Measurements from ENCODE around the gene OSBPL9. TPM values are rescaled to one million over a fixed set of nuclear protein-coding genes. Genes with fewer than 3 reads are reported as not detected.
"Not testable (repeated sequence)": the region's sequence is repeated elsewhere in the genome, so short reads cannot be mapped to it uniquely, and the experiment has no call there.

Gene OSBPL9
- total RNA-seq, 1 donor from 2014 or later: 50.3 TPM

DNA sequence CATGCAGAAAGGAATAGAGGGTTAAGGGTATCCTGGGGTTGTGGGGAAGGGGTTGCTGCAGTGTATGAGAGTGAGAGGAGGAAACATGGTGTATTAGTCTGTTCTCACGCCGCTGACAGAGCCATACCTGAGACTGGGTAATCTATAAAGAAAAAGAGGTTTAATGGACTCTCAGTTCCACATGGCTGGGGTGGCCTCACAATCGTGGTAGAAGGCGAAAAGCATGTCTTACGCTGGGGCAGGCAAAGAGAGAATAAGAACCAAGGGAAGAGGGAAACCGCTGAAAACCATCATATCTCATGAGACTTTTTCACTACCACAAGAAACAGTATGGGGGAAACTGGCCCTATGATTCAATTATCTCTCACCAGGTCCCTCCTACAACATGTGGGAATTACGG is 17.7 kb downstream of the OSBPL9 start:
- intact Hi-C loops (cut with micrococcal nuclease): no loop called here

DNA sequence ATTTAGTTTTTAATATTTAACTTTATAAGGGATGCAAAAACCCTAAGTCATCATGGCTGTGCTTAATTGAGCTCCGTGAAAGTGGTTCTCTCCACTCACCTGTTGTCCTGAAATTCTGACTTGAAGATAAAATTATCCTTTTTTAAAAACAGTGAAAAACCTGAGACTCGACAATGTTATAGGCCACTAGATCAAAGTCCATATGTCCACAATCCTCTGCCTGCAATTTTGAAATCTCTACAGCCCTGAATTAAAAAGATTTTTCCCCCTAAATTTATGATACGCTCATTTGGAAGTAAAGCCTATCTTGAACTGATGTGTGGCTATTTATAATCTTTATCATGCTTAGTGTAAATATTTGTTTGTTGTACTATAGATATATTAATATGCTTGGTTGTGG is 18.7 kb downstream of the OSBPL9 start:
- intact Hi-C loops (cut with micrococcal nuclease): no loop called here

DNA sequence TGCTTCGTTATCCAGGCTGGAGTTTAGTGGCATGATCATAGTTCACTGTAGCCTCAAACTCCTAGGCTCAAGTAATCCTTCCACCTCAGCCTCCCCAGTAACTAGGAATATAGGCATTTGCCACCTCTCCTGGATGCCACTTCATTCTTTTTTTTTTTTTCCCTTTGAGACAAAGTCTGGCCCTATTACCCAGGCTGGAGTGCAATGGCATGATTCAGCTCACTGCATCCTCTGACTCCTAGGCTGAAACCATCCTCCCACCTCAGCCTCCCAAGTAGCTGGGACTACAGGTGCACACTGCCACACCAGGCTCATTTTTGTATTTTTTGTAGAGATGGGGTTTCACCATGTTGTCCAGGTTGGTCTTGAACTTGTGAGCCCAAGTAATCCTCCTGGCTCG is 19.3 kb downstream of the OSBPL9 start:
- intact Hi-C loops (cut with micrococcal nuclease): no loop called here

DNA sequence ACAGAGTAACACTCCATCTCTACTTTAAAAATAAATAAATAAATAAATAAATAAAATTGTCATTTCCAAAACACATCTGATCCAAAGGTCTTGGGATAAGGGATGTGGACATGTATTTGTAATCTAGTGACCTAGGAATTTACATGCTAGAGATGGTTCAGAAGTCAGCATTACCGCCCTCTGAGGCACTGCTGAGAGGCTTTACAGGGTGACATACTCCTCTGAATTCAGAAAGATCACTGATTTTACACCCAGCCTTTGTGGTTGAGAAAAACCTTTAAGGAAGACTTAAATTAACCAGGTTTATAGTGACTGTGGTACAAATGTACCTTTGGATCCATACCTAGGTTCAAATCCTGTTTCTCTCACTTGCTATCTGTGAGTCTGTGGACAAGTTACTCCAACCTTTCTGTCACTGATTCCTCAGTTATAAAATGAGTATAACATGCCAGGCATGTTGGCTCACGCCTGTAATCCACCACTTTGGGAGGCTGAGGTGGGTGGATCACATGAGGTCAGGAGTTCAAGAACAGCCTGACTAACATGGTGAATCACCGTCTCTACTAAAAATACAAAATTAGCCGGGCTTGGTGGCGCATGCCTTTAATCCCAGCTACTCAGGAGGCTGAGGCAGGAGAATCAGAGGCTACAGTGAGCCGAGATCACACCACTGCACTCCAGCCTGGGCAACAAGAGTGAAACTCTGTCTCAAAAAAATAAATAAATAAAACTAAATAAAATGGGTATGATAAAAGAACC is 20.1 kb downstream of the OSBPL9 start:
- intact Hi-C loops (cut with micrococcal nuclease): no loop called here

DNA sequence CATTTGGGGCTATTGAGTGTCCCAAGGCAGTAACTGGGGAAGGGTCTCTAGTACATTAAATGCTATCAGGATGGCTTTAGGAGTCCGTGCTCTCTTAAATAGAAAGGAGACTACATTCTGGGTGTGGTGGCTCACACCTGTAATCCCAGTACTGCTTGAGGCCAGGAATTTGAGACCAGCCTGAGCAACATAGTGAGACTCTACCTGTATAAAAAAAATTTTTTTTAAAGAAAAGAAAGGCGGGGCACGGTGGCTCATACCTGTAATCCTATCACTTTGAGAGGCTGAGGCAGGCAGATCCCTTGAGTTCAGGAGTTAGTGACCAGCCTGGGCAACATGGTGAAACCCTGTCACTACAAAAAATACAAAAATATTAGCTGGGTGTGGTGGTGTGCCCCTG is 21.5 kb downstream of the OSBPL9 start:
- intact Hi-C loops (cut with micrococcal nuclease): no loop called here

DNA sequence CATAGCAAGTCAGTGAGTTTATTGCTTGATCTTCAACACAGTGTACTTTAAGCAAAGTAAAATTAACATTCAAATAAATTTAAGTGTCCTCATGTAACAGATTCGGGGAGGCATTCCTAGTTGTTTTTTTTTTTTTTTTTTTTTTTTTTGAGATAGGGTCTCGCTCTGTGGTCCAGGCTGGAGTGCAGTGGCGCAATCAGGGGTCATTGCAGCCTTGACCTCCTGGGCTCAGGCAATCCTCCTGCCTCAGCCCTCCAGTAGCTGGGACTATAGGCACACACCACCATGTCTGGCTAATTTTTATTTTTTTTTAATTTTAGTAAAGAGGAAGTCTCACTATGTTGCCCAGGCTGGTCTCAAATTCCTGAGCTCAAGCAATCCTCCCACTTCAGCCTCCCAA is 22.8 kb downstream of the OSBPL9 start:
- intact Hi-C loops (cut with micrococcal nuclease): no loop called here

DNA sequence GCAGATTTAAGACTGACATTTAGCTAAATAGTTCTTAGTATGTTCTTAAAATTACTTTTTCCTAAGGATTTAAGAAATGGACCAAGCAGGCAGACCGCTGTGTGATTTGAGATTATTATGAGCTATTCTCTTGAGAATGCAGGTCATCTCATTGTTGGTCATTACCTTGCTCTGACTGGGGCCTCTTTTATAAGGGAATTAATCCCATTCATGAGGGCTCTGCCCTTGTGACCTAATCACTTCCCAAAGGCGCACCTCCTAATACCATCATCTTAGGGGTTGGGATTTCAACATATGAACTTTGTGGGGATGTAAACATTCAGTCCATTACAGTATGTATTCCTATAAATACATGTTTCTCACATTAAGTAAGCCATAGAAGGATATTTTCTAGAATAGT is 24.2 kb downstream of the OSBPL9 start:
- intact Hi-C loops (cut with micrococcal nuclease): no loop called here

DNA sequence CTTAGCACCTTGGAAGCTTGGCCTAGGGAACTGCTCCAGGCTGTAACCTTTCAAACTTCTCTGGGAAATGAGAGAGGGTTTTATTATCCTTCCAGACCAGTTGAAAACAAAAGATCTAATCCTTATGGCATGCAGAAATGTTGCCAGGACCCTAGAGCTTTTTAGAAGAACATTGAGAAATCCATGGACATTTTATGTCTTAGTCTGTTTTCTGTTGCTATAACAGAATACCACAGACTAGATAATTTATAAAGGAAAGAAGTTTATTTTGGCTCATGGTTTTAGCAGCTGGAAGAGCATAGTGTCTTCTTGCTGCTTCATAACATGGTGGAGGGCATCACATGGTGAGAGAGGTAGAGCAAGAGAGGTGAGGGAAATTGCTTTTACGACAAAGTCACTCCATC is 25.8 kb downstream of the OSBPL9 start:
- intact Hi-C loops (cut with micrococcal nuclease): no loop called here

DNA sequence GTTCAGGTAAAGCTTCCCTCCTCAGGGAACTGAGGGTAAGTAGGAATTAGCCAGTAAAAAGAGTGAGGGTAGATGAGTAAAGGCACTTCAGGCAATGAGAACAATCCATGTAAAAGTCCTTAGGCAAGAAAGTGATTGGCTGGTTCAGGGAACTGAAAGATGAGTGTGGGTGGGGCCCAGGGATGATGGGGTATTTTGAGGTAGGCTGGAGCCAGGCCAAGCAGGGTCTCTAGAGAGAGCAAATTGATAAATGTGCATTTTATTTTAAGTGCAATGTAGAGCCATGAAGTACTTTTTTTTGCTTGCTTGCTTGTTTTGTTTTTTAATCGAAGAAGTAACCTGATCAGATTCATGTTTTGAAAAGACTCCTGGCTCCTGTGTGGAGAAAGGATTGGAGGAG is 26.5 kb downstream of the OSBPL9 start:
- intact Hi-C loops (cut with micrococcal nuclease): no loop called here

DNA sequence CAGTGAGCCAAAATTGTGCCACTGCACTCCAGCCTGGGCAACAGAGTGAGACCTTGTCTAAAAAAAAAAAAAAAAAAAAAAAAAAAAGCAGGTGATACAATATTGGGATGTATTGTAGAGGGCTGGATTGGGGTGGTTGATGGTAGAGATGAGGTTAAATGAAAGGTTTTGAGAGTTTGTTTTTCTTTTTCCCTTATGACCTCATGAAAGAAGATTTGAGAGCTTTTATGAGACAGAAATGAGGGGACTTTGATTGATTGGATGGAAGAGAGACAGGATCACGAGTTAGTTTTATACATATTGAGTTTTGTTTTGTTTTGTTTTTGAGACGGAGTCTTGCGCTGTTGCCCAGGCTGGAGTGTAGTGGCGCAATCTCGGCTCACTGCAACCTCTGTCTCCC is 27.1 kb downstream of the OSBPL9 start:
- intact Hi-C loops (cut with micrococcal nuclease): no loop called here

DNA sequence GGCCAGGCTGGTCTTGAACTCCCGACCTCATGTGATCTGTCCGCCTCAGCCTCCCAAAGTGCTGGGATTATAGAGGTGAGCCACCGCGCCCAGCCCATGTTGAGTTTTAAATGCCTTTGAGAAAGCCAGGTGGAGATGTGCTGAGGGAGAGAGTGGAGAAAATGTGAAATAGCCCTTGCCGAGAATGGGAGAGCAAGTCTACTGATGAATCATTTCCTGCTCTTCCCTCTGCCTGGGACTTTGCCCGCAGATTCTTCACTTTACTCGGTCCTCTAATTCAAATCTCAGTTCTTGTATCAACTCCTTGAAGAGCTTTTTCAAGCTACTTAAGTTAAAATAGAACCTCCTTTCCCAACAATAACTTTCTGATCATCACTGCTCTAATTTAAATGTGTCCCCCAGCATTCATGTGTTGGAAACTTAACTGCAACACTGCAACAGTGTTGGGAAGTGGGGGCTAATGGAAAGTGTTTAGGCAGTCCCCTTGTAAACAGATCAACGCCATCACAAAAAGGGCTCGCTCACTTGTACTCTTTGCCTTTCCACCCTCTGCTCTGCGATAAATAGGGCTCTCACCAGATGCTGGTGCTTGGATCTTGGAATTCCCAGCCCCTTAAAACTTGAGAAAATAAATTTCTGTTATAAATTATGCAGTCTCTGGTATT is 27.8 kb downstream of the OSBPL9 start:
- intact Hi-C loops (cut with micrococcal nuclease): no loop called here

DNA sequence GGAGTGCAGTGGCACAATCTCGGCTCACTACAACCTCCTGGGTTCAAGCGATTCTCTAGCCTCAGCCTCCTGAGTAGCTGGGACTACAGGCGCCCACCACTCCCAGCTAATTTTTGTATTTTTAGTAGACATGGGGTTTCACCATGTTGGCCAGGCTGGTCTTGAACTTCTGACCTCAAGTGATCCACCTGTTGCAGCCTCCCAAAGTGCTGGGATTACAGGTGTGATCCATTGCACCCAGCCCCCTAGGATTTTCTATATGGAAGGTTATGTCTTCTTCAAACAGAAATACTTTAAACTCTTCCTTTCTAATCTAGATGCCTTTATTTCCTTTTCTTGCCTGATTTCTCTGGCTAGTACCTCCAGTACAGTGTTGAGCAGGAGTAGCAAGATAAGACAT is 29.7 kb downstream of the OSBPL9 start:
- intact Hi-C loops (cut with micrococcal nuclease): not testable (repeated sequence)

DNA sequence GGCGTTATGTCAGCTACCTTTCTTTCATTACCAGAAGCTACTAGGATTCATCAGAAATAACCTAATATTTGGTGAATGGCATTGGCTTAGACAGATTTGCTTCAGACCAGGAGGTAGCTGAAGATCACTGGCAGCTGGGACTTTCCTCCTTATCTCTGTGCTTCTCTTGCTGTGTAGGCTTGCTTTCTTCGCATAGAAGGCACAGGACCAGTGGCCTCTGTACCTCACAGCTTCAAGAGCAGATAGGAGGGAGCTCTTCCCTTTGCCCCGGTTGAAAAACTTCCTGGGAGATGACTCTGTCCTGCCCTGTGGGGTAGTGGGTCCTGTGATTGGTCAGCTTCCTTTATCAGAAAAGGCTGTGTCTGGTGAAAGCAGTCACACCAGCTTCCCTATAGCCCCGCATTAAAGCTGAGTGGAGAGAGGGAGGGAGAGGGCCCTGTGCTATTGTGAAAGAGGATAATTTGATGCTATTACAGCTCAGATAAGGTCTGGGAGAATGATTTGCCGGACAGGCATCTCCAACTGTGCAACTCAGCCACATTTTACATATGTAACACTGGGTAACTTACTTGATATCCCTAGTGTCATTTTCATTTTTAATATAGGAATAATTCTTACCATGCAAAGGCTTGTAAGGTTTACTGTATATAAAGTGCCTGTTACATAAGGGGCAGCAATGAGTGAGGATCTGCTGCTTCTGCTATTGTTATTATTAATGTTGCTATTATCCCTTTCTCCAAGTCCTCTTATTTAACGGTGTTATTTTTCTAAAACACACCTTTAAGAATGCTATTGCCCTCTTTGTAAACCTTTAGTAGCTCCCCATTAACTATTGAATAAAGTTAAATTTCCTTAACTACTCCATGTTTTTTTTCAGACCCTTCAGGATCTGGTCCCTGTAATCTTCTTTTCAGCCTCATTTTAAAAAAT is 31.6 kb downstream of the OSBPL9 start:
- intact Hi-C loops (cut with micrococcal nuclease): no loop called here

DNA sequence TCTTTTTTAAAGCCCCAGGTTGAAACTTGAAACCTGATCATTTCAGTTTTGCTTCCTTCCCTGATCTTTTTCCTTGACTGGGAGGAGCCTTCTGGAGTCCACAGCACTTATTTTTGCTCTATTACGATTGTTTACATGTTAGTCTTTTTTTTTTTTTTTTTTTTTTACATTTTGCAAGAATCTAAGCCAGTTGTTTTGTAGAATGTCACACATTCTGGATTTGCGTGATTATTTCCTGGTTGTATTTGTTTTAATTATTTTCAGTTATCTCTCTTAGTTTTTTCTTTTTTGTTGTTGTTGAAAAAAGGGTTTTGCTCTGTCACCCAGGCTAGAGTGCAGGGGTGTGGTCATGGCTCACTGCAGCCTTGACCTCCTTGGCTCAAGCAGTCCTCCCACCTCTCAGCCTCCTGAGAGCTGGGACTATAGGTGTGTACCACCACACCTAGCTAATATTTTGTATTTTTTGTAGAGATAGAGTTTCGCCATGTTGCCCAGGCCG is 32.8 kb downstream of the OSBPL9 start:
- intact Hi-C loops (cut with micrococcal nuclease): no loop called here

DNA sequence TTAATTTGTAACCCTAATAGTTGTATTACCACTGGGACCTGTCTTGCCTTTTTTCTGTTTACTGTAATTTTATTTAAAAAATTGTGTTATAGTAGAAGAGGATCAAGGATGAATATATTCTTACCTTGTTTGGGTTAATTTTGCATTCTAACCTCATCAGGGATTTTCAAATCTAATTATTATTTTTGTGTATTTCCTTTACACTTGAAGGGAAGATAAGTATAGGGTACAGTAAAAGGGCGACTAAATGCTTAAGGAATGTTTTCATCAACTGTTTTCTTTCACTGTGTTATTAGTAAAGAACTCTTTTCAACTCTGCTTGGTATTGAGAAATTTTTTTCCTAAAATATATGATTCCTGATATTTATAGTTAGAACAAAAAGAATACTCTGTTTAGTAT is 33.3 kb downstream of the OSBPL9 start:
- intact Hi-C loops (cut with micrococcal nuclease): no loop called here

DNA sequence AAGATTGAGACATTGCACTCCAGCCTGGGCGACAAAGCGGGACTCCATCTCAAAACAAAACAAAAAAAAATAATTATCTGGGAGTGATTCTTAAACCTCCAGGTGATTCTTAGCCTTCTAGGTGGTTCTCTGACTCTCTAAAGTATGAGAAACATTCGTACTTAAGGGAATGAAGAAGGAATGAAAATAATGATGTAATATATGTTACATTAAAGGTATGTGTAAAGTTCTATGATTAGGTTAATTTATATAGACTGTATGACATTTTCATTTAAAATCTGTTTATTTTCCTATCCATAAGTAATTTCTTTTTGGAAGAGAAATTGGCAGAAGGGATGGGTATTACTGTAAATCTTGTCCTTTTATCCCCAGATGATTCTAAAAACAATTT is 34.7 kb downstream of the OSBPL9 start:
- intact Hi-C loops (cut with micrococcal nuclease): no loop called here

DNA sequence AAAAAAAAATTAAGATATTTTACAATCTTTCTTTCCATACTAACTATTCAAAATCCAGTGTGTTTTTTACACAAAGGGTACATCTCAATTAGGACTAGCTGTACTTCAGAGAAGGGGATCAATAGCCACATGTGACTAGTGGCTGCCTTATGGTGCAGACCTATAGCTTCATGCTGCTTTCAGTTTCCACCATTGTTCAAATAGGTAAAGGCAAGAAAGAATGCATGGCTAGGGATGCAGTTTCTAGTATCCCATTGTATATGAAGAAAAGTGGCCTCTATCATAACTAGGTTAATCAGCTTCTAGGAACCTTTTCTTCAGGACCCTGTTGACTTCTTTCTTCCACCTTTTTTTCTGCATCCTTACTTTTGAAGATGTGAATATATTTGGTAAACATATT is 35.7 kb downstream of the OSBPL9 start:
- intact Hi-C loops (cut with micrococcal nuclease): no loop called here

DNA sequence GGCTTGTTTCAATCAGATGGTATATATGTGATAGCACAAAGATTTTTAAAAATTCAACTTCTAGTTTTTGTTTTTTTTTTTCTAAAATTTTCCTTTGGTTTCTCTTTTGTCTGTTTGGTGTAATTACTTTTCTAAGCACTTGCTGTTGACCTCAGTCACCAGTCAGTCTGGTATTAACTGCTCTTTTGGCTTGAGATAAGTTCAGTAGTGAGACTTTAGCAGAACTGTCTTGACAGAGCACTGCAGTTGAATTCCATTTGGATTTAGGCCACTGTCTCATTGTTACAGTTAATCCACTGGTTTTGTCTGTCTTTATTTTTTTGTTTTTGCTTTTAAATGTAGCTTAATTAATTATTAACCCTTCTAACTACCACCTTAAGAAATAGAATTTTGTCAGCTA is 36.2 kb downstream of the OSBPL9 start:
- intact Hi-C loops (cut with micrococcal nuclease): no loop called here

DNA sequence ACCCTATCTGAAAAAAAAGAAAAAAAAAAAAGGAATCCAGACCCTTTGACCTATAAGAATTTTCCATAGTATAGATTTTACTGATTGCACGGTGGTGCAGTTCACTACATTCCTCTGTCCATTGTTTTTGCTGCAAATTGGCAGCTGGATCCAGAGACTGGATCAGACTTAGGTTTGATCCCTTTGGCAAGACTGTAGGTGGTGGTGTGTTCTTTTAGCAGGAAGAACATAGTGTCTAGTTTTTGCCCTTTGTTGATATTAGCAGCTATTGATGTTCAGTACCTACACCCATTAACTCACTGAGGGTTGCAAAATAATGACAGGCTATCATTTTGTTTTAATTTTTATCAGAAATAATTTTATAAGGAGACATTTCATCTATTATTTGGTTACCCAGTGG is 37.1 kb downstream of the OSBPL9 start:
- intact Hi-C loops (cut with micrococcal nuclease): no loop called here

DNA sequence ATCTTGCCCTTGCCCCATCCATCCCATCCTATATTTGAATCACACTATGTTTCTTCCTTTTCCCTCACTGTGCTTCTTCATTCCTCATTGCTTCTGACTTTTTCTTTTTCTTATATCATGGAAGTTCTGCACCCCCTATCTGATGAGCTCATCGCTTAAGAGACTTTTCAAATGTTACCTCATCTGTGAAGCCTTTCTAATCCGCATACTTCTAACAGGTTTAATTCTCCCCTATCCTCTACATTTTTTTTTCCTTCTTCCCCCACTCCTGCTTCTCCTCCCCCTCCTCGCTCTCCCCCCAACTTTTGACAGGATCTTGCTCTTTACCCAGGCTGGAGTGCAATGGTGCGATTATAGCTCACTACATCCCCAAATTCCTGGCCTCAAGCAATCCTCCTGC is 39.5 kb downstream of the OSBPL9 start:
- intact Hi-C loops (cut with micrococcal nuclease): no loop called here

DNA sequence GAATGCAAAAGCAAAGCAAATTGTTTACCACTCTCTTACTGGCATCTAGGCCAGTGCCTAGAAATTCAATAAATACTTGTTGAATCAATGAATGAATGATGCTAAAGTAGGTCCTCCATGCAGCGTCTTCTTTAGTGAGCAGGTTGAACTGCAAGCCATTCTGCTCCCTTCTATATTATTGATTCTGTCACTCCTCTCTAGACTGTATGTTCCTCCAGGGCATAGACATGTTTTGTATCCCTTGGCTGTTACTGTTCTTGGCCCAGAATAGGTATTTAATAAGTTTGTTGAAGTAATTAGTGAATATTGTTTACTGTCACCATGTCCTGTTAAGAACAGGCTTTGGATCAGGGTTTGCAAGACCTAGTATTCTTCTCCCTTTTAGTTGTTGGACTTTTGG is 43.7 kb downstream of the OSBPL9 start:
- intact Hi-C loops (cut with micrococcal nuclease): no loop called here

DNA sequence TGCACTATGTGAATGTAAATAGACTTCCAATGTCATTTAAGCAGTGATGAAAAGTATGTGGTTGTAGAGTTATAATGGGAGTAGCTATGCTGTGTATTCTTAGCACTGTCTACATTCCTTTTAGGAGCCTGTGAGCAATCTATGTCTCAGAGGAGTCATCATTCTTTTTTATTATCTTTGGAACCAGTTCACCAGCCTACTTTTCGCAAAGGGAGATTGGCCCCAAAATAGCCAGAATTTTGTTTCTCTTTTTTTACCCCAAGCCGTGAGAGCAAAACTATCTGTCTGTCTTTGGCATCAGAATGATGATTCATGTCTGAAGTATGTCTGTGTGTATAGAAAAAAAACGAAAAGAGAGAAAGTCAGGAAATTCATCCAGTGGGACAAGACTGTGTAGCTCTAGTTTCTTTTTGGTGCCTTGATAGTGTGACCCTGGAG is 44.2 kb downstream of the OSBPL9 start:
- intact Hi-C loops (cut with micrococcal nuclease): no loop called here
